HepG2 (cell line): ENCODE measurements around the gene NAA16. TPM values are rescaled to one million over a fixed set of nuclear protein-coding genes. Genes with fewer than 3 reads are reported as not detected.

ENCODE experiments used
- ATAC-seq: fragments of 200-7000 bp; cut with Tn5 transposase; 3 replicates; pipeline ENCODE4 v1.9.1; 2020; ENCODE audit warnings: mild to moderate bottlenecking, moderate library complexity
- BruUV-seq: library from RNA; stranded (reverse); fragments of 400-500 nt; replicated peaks from 2 replicates; lab custom pipeline; 2021; lab: Mats Ljungman, UMichigan
- CTCF ChIA-PET: fragments of 300-600 bp; formaldehyde crosslinking; extraction: SDS; loops from one replicate; lab custom pipeline; 2021; ENCODE audit warnings: low total read pairs, inconsistent platforms, low intra/inter-chr PET ratio; lab: Yijun Ruan, JAX
- POLR2A ChIA-PET: fragments of 350-600 bp; sonication (Branson Sonifier 250); formaldehyde crosslinking; loops from one replicate; lab custom pipeline; 2020; ENCODE audit warnings: antibody characterized with exemption, inconsistent platforms; lab: Yijun Ruan, JAX
- DNase-seq: peaks from one replicate; pipeline ENCODE4 v3.0.0-alpha.2; 2015; ENCODE audit warnings: low spot score
- FAIRE-seq: peaks from 3 replicates; lab custom pipeline; 2011; peaks lifted over from hg19 to GRCh38; lab: Jason Lieb, UNC
- H2AFZ ChIP-seq: one replicate; pipeline ENCODE4 v1.6.1; 2011; ENCODE audit warnings: low read length, inconsistent platforms
- H3K27ac ChIP-seq: fragments of 300-600 bp; 3 replicates; pipeline ENCODE4 v1.8.0; 2011; ENCODE audit warnings: mixed run types, mild to moderate bottlenecking, mixed read lengths, low read length, inconsistent platforms; ENCODE audit not compliant: insufficient read depth; ENCODE audit errors: extremely low read length
- H3K27me3 ChIP-seq, 2 experiments: fragments of 200-600 bp in 1 of 2; 2 replicates in 1 of 2; 3 replicates in 1 of 2; pipeline versions ENCODE4 v1.6.0 to v1.8.0; 2011; ENCODE audit warnings: low read length in 2 of 2, mild to moderate bottlenecking in 2 of 2, moderate library complexity in 2 of 2, inconsistent platforms in 1 of 2; ENCODE audit not compliant: insufficient read depth in 2 of 2, control insufficient read depth in 1 of 2
- H3K36me3 ChIP-seq, 2 experiments: fragments of 200-600 bp in 1 of 2; replicated peaks in 1 of 2; 2 replicates in 1 of 2; 3 replicates in 1 of 2; pipeline versions ENCODE4 v1.5.1 to v1.8.0; 2011; ENCODE audit warnings: low read length in 2 of 2, inconsistent platforms in 1 of 2; ENCODE audit not compliant: insufficient read depth in 2 of 2, control insufficient read depth in 1 of 2
- H3K4me1 ChIP-seq: 2 replicates; pipeline ENCODE4 v1.5.1; 2012; ENCODE audit warnings: low read length, inconsistent platforms; ENCODE audit not compliant: insufficient read depth
- H3K4me2 ChIP-seq: 2 replicates; pipeline ENCODE4 v1.6.0; 2011; ENCODE audit warnings: low read depth, low read length, inconsistent platforms
- H3K4me3 ChIP-seq, 3 experiments: fragments of 200-600 bp in 1 of 3; sonication (generic), shearing (Covaris generic) in 1 of 3; replicated peaks in 1 of 3; 2 replicates each; pipeline ENCODE4 v1.5.1; 2011 to 2016; ENCODE audit warnings: low read length in 3 of 3, inconsistent platforms in 2 of 3, low read depth in 2 of 3, mild to moderate bottlenecking in 2 of 3, control low read depth in 1 of 3, mixed read lengths in 1 of 3; ENCODE audit not compliant: insufficient read depth in 1 of 3
- H3K79me2 ChIP-seq: one replicate; pipeline ENCODE4 v1.6.1; 2011; ENCODE audit warnings: low read length, inconsistent platforms; ENCODE audit not compliant: insufficient read depth
- H3K9ac ChIP-seq: 2 replicates; pipeline ENCODE4 v1.6.0; 2011; ENCODE audit warnings: mild to moderate bottlenecking, low read depth, low read length, inconsistent platforms; ENCODE audit not compliant: insufficient read depth
- H3K9me3 ChIP-seq: 2 replicates; pipeline ENCODE4 v1.5.1; 2012; ENCODE audit warnings: mild to moderate bottlenecking, low read length
- H4K20me1 ChIP-seq: 2 replicates; pipeline ENCODE4 v1.6.0; 2011; ENCODE audit warnings: inconsistent platforms, mild to moderate bottlenecking, low read length, moderate library complexity; ENCODE audit not compliant: insufficient read depth
- BATF2 ChIP-seq: sonication (generic); formaldehyde crosslinking; IDR thresholded peaks from 2 replicates; pipeline ENCODE4 v1.8.0; 2022; ENCODE audit warnings: mild to moderate bottlenecking, missing genetic modification reagents, moderate library complexity
- BCL6 ChIP-seq: IDR thresholded peaks from 2 replicates; pipeline ENCODE4 v1.6.1; 2016; ENCODE audit warnings: missing genetic modification reagents, missing compliant biosample characterization
- GABPB1 ChIP-seq: IDR thresholded peaks from 2 replicates; pipeline ENCODE4 v1.6.1; 2016; ENCODE audit warnings: mild to moderate bottlenecking, missing genetic modification reagents, moderate library complexity, missing compliant biosample characterization
- ISX ChIP-seq: sonication (generic); formaldehyde crosslinking; conservative IDR thresholded peaks from 2 replicates; pipeline ENCODE4 v1.5.0; 2020; ENCODE audit warnings: missing genetic modification reagents
- LCORL ChIP-seq, 2 experiments: fragments of 450-650 bp in 1 of 2; sonication (generic) in 1 of 2; formaldehyde crosslinking in 1 of 2; IDR thresholded peaks; 2 replicates each; pipeline versions ENCODE4 v1.5.0 to v1.6.1; 2017 to 2020; ENCODE audit warnings: antibody characterized with exemption in 1 of 2, missing genetic modification reagents in 1 of 2
- NPAS2 ChIP-seq: sonication (generic); formaldehyde crosslinking; IDR thresholded peaks from 2 replicates; pipeline ENCODE4 v1.8.0; 2022; ENCODE audit warnings: mild to moderate bottlenecking, missing genetic modification reagents, borderline replicate concordance
- PHF8 ChIP-seq: sonication (generic); formaldehyde crosslinking; IDR thresholded peaks from 2 replicates; pipeline ENCODE4 v1.5.0; 2020; ENCODE audit warnings: missing genetic modification reagents
- TGIF2 ChIP-seq: IDR thresholded peaks from 2 replicates; pipeline ENCODE4 v1.6.1; 2016; ENCODE audit warnings: control low read depth, missing compliant biosample characterization
- U2AF2 ChIP-seq: fragments of 200-400 bp; formaldehyde crosslinking; IDR thresholded peaks from 2 replicates; pipeline ENCODE4 v1.6.1; 2017; ENCODE audit warnings: low read depth, mild to moderate bottlenecking, low read length
- YEATS2 ChIP-seq: sonication (generic); formaldehyde crosslinking; IDR thresholded peaks from 2 replicates; pipeline ENCODE4 v1.4.0; 2020; ENCODE audit warnings: missing genetic modification reagents, borderline replicate concordance
- ZBTB21 ChIP-seq: sonication (generic); formaldehyde crosslinking; IDR thresholded peaks from 2 replicates; pipeline ENCODE4 v1.4.0; 2020; ENCODE audit warnings: missing genetic modification reagents
- ZNF264 ChIP-seq: sonication (generic); formaldehyde crosslinking; IDR thresholded peaks from 2 replicates; pipeline ENCODE4 v1.4.0; 2020; ENCODE audit warnings: missing genetic modification reagents
- ZNF333 ChIP-seq: sonication (generic); formaldehyde crosslinking; IDR thresholded peaks from 2 replicates; pipeline ENCODE4 v1.4.0; 2020; ENCODE audit warnings: mild to moderate bottlenecking, missing genetic modification reagents, borderline replicate concordance
- ZNF367 ChIP-seq: sonication (generic); formaldehyde crosslinking; IDR thresholded peaks from 2 replicates; pipeline ENCODE4 v1.4.0; 2020; ENCODE audit warnings: missing genetic modification reagents, borderline replicate concordance
- ZNF510 ChIP-seq: sonication (generic); formaldehyde crosslinking; IDR thresholded peaks from 2 replicates; pipeline ENCODE4 v1.4.0; 2020; ENCODE audit warnings: low read depth, mild to moderate bottlenecking, missing genetic modification reagents
- ZNF775 ChIP-seq: sonication (generic); formaldehyde crosslinking; IDR thresholded peaks from 2 replicates; pipeline ENCODE4 v1.4.0; 2020; ENCODE audit warnings: missing genetic modification reagents, mild to moderate bottlenecking, moderate library complexity, borderline replicate concordance
- WGBS: methylation state at CpG from one replicate; pipeline ENCODE4 v1.1.6; 2017; ENCODE audit warnings: low lambda C conversion rate; 5-methylcytosine and 5-hydroxymethylcytosine counted together
- in situ Hi-C: cut with HindIII; loops from 2 replicates; pipeline ENCODE4 v1.10.0; 2017; ENCODE audit warnings: low pct_unique_long_range_greater_than_20kb; ENCODE audit not compliant: extremely low pct_ligation_motif_present
- intact Hi-C: fragments of 100-400 bp; cut with micrococcal nuclease; formaldehyde crosslinking; loops from one replicate; pipeline ENCODE4 v1.10.0; 2022; ENCODE audit not compliant: unreplicated experiment
- polyA plus RNA-seq, 8 experiments: library from polyadenylated mRNA; depleted of rRNA in 3 of 8; stranded (reverse) in 7 of 8; unstranded in 1 of 8; fragments of >200 nt; fragmentation: Illumina TruSeq in 4 of 8; extraction: Trizol in 4 of 8; gene quantifications; 2 replicates each; pipeline versions ENCODE4 v1.2.1 to v1.2.3, GENCODE V29; 2011 to 2016; ENCODE audit warnings: low read depth in 4 of 8, missing spikeins in 1 of 8, mixed read lengths in 1 of 8; ENCODE audit not compliant: insufficient read depth in 1 of 8
- total RNA-seq, 5 experiments: library from RNA; depleted of rRNA; stranded (reverse); fragments of >200 nt; fragmentation: Illumina TruSeq; extraction: Trizol; gene quantifications; 2 replicates each; pipeline ENCODE4 v1.2.3, GENCODE V29; 2016; ENCODE audit warnings: low read depth in 1 of 5
- TF ChIP-seq, protein P1 (sequence below): sonication (generic); formaldehyde crosslinking; IDR thresholded peaks from 2 replicates; pipeline ENCODE4 v1.9.0; 2021; ENCODE audit warnings: missing genetic modification reagents, borderline replicate concordance
- TF ChIP-seq, protein P2 (sequence below): IDR thresholded peaks from 2 replicates; pipeline ENCODE4 v1.6.1; 2016; ENCODE audit warnings: missing compliant biosample characterization, missing genetic modification reagents, borderline replicate concordance

The NAA16 gene
- total and polyA plus RNA-seq, 2 of the 13 experiments (the other 11 are each of a cell fraction or from before 2014, with no cell fraction given): 9.2 to 15.1 TPM

DNA sequence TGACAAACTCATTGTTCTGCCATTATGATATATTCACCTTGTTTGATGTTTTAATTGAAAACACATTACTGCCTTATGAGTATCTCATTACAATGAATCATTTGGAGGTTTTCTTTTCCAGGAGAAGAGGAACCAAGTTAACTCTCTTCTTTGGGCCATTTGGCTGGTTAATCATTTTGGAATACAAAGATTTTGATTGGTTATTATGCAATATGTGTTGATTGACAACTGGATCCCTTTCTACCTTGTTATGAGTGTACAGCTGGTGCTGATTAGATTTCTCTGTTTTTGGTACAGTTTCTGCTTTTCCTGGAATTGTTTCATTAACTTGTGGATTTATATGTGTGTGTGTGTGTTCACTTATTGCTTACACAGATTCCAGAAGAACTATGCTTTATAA is 97.1 kb downstream of the NAA16 start (continued):
- no peak for TF ChIP-seq GABPB1 (CRISPR knock-in tag)
- no peak for TF ChIP-seq TGIF2 (CRISPR knock-in tag)
- TF ChIP-seq ZNF264 (CRISPR knock-in tag): no peak
- TF ChIP-seq BCL6 (CRISPR knock-in tag): no peak
- no peak for TF ChIP-seq ZNF367 (CRISPR knock-in tag)
- no peak for TF ChIP-seq ISX (CRISPR knock-in tag)

DNA sequence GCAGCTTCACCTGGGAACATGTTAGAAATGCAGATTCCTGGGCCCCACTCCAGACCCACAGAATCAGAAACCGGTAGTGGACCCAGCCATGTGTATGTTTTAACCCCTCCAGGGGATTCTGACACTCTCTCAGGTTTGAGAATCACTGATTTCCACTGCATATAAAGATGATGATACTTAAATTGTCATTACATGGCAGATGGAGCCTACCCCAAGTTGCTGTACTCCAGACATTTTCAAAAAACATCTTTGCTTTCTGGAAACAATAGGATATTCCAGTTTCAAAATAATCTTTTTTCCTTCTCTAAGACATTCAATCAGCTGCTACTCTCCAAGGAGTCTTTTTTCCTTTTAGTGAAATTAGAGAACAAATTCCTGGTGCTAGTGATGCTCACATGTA is 97.7 kb downstream of the NAA16 start:
- Histone ChIP-seq H3K4me1 (peaks cover 12% of the 10 kb centered on the region), H3K4me3 (no peak overlapping the region), H3K9ac (no peak overlapping the region), H2AFZ (no peak overlapping the region), H3K36me3 (no peaks in the 10 kb centered on the region), H4K20me1 (no peaks in the 10 kb centered on the region), H3K79me2 (no peaks in the 10 kb centered on the region), H3K4me2 (no peak overlapping the region), H3K9me3 (no peaks in the 10 kb centered on the region), H3K27ac (no peak overlapping the region), H3K27me3 (no peaks in the 10 kb centered on the region)
- ChIA-PET CTCF (no interaction called here), POLR2A (no interaction called here)
- in situ Hi-C loops: loop anchor here (25.0 kb wide), 1 partner anchor 704 kb away; no protein-coding TSS in a partner anchor
- WGBS: 0% methylated on average over 1 of the region's 1 CpG
- no TSS peak for BruUV-seq
- no peak for TF ChIP-seq ZBTB21 (CRISPR knock-in tag)
- TF ChIP-seq BATF2 (CRISPR knock-in tag): no peak
- TF ChIP-seq PHF8 (CRISPR knock-in tag): no peak
- no peak for TF ChIP-seq ZNF333
- no peak for TF ChIP-seq ZNF775 (CRISPR knock-in tag)
- TF ChIP-seq, protein P1, sequence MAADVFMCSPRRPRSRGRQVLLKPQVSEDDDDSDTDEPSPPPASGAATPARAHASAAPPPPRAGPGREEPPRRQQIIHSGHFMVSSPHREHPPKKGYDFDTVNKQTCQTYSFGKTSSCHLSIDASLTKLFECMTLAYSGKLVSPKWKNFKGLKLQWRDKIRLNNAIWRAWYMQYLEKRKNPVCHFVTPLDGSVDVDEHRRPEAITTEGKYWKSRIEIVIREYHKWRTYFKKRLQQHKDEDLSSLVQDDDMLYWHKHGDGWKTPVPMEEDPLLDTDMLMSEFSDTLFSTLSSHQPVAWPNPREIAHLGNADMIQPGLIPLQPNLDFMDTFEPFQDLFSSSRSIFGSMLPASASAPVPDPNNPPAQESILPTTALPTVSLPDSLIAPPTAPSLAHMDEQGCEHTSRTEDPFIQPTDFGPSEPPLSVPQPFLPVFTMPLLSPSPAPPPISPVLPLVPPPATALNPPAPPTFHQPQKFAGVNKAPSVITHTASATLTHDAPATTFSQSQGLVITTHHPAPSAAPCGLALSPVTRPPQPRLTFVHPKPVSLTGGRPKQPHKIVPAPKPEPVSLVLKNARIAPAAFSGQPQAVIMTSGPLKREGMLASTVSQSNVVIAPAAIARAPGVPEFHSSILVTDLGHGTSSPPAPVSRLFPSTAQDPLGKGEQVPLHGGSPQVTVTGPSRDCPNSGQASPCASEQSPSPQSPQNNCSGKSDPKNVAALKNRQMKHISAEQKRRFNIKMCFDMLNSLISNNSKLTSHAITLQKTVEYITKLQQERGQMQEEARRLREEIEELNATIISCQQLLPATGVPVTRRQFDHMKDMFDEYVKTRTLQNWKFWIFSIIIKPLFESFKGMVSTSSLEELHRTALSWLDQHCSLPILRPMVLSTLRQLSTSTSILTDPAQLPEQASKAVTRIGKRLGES (CRISPR knock-in tag): no peak
- no peak for TF ChIP-seq U2AF2
- TF ChIP-seq ZNF510: no peak
- no peak for TF ChIP-seq NPAS2 (CRISPR knock-in tag)
- no peak for TF ChIP-seq YEATS2 (CRISPR knock-in tag)
- no peak for TF ChIP-seq LCORL (IDR thresholded peaks at IDR 0.05)
- no peak for TF ChIP-seq LCORL (CRISPR knock-in tag; IDR thresholded peaks at IDR 0.05)
- TF ChIP-seq, protein P2, sequence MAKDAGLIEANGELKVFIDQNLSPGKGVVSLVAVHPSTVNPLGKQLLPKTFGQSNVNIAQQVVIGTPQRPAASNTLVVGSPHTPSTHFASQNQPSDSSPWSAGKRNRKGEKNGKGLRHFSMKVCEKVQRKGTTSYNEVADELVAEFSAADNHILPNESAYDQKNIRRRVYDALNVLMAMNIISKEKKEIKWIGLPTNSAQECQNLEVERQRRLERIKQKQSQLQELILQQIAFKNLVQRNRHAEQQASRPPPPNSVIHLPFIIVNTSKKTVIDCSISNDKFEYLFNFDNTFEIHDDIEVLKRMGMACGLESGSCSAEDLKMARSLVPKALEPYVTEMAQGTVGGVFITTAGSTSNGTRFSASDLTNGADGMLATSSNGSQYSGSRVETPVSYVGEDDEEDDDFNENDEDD (CRISPR knock-in tag): no peak
- FAIRE-seq (no peak), ATAC-seq (no peak), DNase-seq (no peak)
- intact Hi-C loops: no loop called here
